GM23338 (cell line): ENCODE data around the gene CCDC121. TPM values are rescaled to one million over a fixed set of nuclear protein-coding genes. Genes with fewer than 3 reads are reported as not detected.
A peak's percentile ranks its signal among the peaks of the same experiment; 100 is the strongest.

Experiments
- ATAC-seq: fragments of 200-7000 bp; cut with Tn5 transposase; 3 replicates; pipeline ENCODE4 v1.9.1; 2020
- DNase-seq: peaks from one replicate; pipeline ENCODE4 v3.0.0-alpha.2; 2015; ENCODE audit warnings: low spot score
- H2AFZ ChIP-seq: fragments of 200-600 bp; sonication (generic); 2 replicates; pipeline ENCODE4 v1.8.0; 2016; ENCODE audit warnings: antibody characterized with exemption, mild to moderate bottlenecking, moderate library complexity
- H3F3A ChIP-seq: fragments of 200-600 bp; sonication (generic); replicated peaks from 2 replicates; pipeline ENCODE4 v1.8.0; 2017; ENCODE audit warnings: antibody characterized with exemption, mixed run types, low read depth
- H3K27ac ChIP-seq: fragments of 200-600 bp; sonication (generic); 2 replicates; pipeline ENCODE4 v1.6.1; 2016; ENCODE audit warnings: low read depth
- H3K27me3 ChIP-seq: fragments of 200-600 bp; sonication (generic); 2 replicates; pipeline ENCODE4 v1.8.0; 2016; ENCODE audit warnings: mild to moderate bottlenecking, mixed run types, moderate library complexity; ENCODE audit not compliant: insufficient read depth
- H3K36me3 ChIP-seq: fragments of 200-600 bp; sonication (generic); 2 replicates; pipeline ENCODE4 v1.8.0; 2016; ENCODE audit warnings: mild to moderate bottlenecking; ENCODE audit not compliant: insufficient read depth
- H3K4me1 ChIP-seq: fragments of 200-600 bp; sonication (generic); 2 replicates; pipeline ENCODE4 v1.8.0; 2016; ENCODE audit warnings: mild to moderate bottlenecking, moderate library complexity; ENCODE audit not compliant: insufficient read depth
- H3K4me2 ChIP-seq: fragments of 200-600 bp; sonication (generic); 2 replicates; pipeline ENCODE4 v1.7.1; 2017; ENCODE audit warnings: mixed run types
- H3K4me3 ChIP-seq: fragments of 200-600 bp; sonication (generic); 2 replicates; pipeline ENCODE4 v1.6.1; 2016; ENCODE audit warnings: mixed run types
- H3K79me2 ChIP-seq: fragments of 200-600 bp; sonication (generic); replicated peaks from 2 replicates; pipeline ENCODE4 v1.8.0; 2017; ENCODE audit warnings: mild to moderate bottlenecking; ENCODE audit not compliant: insufficient read depth
- H3K9me2 ChIP-seq: fragments of 200-600 bp; sonication (generic); 2 replicates; pipeline ENCODE4 v1.8.0; 2017; ENCODE audit not compliant: insufficient read depth
- H4K20me1 ChIP-seq: fragments of 200-600 bp; sonication (generic); replicated peaks from 2 replicates; pipeline ENCODE4 v1.8.0; 2017; ENCODE audit warnings: mild to moderate bottlenecking; ENCODE audit not compliant: insufficient read depth
- H3K27ac Mint-ChIP-seq: 2 replicates; pipeline ENCODE4 v1.8.0; 2020; ENCODE audit warnings: inconsistent platforms, mild to moderate bottlenecking, moderate library complexity, mixed read lengths
- H3K27me3 Mint-ChIP-seq: 3 replicates; pipeline ENCODE4 v1.8.0; 2022; ENCODE audit warnings: low read depth, mild to moderate bottlenecking, moderate library complexity, mixed read lengths, inconsistent platforms; ENCODE audit not compliant: insufficient read depth, poor library complexity
- H3K36me3 Mint-ChIP-seq: 3 replicates; pipeline ENCODE4 v1.8.0; 2021; ENCODE audit warnings: low read depth, mild to moderate bottlenecking, inconsistent platforms, moderate library complexity, mixed read lengths
- H3K4me1 Mint-ChIP-seq: 3 replicates; pipeline ENCODE4 v1.8.0; 2020; ENCODE audit warnings: mild to moderate bottlenecking, inconsistent platforms, mixed read lengths
- H3K4me3 Mint-ChIP-seq: 3 replicates; pipeline ENCODE4 v1.8.0; 2021; ENCODE audit warnings: moderate library complexity, mild to moderate bottlenecking, inconsistent platforms, mixed read lengths
- H3K9me3 Mint-ChIP-seq: 3 replicates; pipeline ENCODE4 v1.8.0; 2020; ENCODE audit warnings: moderate library complexity, mild to moderate bottlenecking, inconsistent platforms, mixed read lengths
- CREB1 ChIP-seq: fragments of 250-450 bp; sonication (Bioruptor Pico); IDR thresholded peaks from 2 replicates; pipeline ENCODE4 v1.5.0; 2020; ENCODE audit warnings: low read depth, mild to moderate bottlenecking, moderate library complexity
- CTCF ChIP-seq, 2 experiments: fragments of 200-600 bp in 1 of 2; sonication (generic) in 1 of 2; conservative IDR thresholded peaks; 2 replicates each; pipeline versions ENCODE4 v1.5.1 to v1.6.1; 2016 to 2017; ENCODE audit warnings: antibody characterized with exemption in 2 of 2, low read depth in 2 of 2, mild to moderate bottlenecking in 2 of 2, moderate library complexity in 1 of 2
- EZH2 ChIP-seq: fragments of 200-600 bp; sonication (generic); IDR thresholded peaks from one replicate; pipeline ENCODE4 v1.8.0; 2017; ENCODE audit warnings: antibody characterized with exemption, mild to moderate bottlenecking, low read depth; ENCODE audit not compliant: unreplicated experiment
- EZH2phosphoT487 ChIP-seq: fragments of 200-600 bp; sonication (generic); IDR thresholded peaks from one replicate; pipeline ENCODE4 v1.8.1; 2018; ENCODE audit warnings: antibody characterized with exemption; ENCODE audit not compliant: unreplicated experiment
- JUNB ChIP-seq: IDR thresholded peaks from one replicate; pipeline ENCODE4 v1.6.1; 2016; ENCODE audit warnings: antibody characterized with exemption; ENCODE audit not compliant: unreplicated experiment
- NANOG ChIP-seq: IDR thresholded peaks from 2 replicates; pipeline ENCODE4 v1.6.1; 2016; ENCODE audit warnings: antibody characterized with exemption, borderline replicate concordance
- POLR2AphosphoS5 ChIP-seq: IDR thresholded peaks from 2 replicates; pipeline ENCODE4 v1.6.1; 2016; ENCODE audit warnings: antibody characterized with exemption, low read depth
- STAT1 ChIP-seq: IDR thresholded peaks from one replicate; pipeline ENCODE4 v1.6.1; 2016; ENCODE audit warnings: antibody characterized with exemption; ENCODE audit not compliant: unreplicated experiment
- ZNF114 ChIP-seq: fragments of 250-450 bp; sonication (Bioruptor Pico); IDR thresholded peaks from 2 replicates; pipeline ENCODE4 v1.5.0; 2020; ENCODE audit warnings: mild to moderate bottlenecking, moderate library complexity
- ZNF331 ChIP-seq: fragments of 250-450 bp; sonication (Bioruptor Pico); IDR thresholded peaks from 2 replicates; pipeline ENCODE4 v1.5.0; 2020; ENCODE audit warnings: low read depth, mild to moderate bottlenecking, moderate library complexity
- polyA plus RNA-seq: library from polyadenylated mRNA; unstranded; fragments of >200 nt; fragmentation: Nextera tagmentation; extraction: Ambion mirVana; gene quantifications from 2 replicates; pipeline ENCODE4 v1.2.1, GENCODE V29; 2016
- total RNA-seq: library from RNA; depleted of rRNA; stranded (reverse); fragments of >200 nt; shearing (Covaris generic); gene quantifications from 2 replicates; pipeline ENCODE4 v1.2.3, GENCODE V29; 2014
- TF ChIP-seq, protein P1 (sequence below): fragments of 250-450 bp; sonication (Bioruptor Pico); IDR thresholded peaks from 2 replicates; pipeline ENCODE4 v1.5.0; 2020; ENCODE audit warnings: mild to moderate bottlenecking, moderate library complexity
- TF ChIP-seq, protein P2 (sequence below): IDR thresholded peaks from 2 replicates; pipeline ENCODE4 v1.6.1; 2016; ENCODE audit warnings: antibody characterized with exemption
- TF ChIP-seq, protein P3 (sequence below): IDR thresholded peaks from one replicate; pipeline ENCODE4 v1.6.1; 2018; ENCODE audit warnings: antibody characterized with exemption; ENCODE audit not compliant: unreplicated experiment

Gene CCDC121
- total and polyA plus RNA-seq, 2 experiments from 2014 or later: 1.6 to 1.9 TPM

DNA sequence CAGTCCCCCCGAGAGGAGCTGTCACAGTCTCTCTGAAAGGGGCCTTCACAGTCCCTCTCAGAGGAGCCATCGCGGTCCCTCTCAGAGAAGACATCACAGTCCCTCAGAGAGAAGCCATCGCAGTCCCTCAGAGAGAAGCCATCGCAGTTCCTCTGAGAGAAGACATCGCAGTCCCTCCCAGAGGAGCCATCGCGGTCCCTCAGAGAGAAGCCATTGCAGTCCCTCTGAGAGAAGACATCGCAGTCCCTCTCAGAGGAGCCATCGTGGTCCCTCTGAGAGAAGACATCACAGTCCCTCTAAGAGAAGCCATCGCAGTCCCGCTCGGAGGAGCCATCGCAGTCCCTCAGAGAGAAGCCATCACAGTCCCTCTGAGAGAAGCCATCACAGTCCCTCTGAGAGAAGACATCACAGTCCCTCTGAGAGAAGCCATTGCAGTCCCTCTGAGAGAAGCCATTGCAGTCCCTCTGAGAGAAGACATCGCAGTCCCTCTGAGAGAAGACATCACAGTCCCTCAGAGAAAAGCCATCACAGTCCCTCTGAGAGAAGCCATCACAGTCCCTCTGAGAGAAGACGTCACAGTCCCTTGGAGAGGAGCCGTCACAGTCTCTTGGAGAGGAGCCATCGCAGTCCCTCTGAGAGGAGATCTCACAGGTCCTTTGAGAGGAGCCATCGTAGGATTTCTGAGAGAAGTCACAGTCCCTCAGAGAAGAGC, 47.2 kb downstream of the CCDC121 start:
- peak overlapping the region; percentile 93 for H2AFZ ChIP-seq
- DNase-seq (no peak), ATAC-seq (no peak)
- Mint-ChIP-seq H3K4me1 (peaks cover 16% of the 10 kb centered on the region), H3K4me3 (no peak overlapping the region), H3K27ac (no peak overlapping the region), H3K9me3 (peaks cover 30% of the 10 kb centered on the region), H3K27me3 (peaks cover 19% of the 10 kb centered on the region), H3K36me3 (no peaks in the 10 kb centered on the region; the same call in 1 of the 3 replicates)
- H3K27ac ChIP-seq: no peak overlapping the region
- H3K4me2 ChIP-seq: peak overlapping the region; percentile 77; the same call in 1 of the 2 replicates
- H3K79me2 ChIP-seq: peaks cover 36% of the 10 kb centered on the region
- peaks cover 8% of the 10 kb centered on the region; the same call in 1 of the 2 replicates for H3K9me2 ChIP-seq
- no peak for TF ChIP-seq JUNB
- TF ChIP-seq STAT1: no peak
- TF ChIP-seq, protein P1, sequence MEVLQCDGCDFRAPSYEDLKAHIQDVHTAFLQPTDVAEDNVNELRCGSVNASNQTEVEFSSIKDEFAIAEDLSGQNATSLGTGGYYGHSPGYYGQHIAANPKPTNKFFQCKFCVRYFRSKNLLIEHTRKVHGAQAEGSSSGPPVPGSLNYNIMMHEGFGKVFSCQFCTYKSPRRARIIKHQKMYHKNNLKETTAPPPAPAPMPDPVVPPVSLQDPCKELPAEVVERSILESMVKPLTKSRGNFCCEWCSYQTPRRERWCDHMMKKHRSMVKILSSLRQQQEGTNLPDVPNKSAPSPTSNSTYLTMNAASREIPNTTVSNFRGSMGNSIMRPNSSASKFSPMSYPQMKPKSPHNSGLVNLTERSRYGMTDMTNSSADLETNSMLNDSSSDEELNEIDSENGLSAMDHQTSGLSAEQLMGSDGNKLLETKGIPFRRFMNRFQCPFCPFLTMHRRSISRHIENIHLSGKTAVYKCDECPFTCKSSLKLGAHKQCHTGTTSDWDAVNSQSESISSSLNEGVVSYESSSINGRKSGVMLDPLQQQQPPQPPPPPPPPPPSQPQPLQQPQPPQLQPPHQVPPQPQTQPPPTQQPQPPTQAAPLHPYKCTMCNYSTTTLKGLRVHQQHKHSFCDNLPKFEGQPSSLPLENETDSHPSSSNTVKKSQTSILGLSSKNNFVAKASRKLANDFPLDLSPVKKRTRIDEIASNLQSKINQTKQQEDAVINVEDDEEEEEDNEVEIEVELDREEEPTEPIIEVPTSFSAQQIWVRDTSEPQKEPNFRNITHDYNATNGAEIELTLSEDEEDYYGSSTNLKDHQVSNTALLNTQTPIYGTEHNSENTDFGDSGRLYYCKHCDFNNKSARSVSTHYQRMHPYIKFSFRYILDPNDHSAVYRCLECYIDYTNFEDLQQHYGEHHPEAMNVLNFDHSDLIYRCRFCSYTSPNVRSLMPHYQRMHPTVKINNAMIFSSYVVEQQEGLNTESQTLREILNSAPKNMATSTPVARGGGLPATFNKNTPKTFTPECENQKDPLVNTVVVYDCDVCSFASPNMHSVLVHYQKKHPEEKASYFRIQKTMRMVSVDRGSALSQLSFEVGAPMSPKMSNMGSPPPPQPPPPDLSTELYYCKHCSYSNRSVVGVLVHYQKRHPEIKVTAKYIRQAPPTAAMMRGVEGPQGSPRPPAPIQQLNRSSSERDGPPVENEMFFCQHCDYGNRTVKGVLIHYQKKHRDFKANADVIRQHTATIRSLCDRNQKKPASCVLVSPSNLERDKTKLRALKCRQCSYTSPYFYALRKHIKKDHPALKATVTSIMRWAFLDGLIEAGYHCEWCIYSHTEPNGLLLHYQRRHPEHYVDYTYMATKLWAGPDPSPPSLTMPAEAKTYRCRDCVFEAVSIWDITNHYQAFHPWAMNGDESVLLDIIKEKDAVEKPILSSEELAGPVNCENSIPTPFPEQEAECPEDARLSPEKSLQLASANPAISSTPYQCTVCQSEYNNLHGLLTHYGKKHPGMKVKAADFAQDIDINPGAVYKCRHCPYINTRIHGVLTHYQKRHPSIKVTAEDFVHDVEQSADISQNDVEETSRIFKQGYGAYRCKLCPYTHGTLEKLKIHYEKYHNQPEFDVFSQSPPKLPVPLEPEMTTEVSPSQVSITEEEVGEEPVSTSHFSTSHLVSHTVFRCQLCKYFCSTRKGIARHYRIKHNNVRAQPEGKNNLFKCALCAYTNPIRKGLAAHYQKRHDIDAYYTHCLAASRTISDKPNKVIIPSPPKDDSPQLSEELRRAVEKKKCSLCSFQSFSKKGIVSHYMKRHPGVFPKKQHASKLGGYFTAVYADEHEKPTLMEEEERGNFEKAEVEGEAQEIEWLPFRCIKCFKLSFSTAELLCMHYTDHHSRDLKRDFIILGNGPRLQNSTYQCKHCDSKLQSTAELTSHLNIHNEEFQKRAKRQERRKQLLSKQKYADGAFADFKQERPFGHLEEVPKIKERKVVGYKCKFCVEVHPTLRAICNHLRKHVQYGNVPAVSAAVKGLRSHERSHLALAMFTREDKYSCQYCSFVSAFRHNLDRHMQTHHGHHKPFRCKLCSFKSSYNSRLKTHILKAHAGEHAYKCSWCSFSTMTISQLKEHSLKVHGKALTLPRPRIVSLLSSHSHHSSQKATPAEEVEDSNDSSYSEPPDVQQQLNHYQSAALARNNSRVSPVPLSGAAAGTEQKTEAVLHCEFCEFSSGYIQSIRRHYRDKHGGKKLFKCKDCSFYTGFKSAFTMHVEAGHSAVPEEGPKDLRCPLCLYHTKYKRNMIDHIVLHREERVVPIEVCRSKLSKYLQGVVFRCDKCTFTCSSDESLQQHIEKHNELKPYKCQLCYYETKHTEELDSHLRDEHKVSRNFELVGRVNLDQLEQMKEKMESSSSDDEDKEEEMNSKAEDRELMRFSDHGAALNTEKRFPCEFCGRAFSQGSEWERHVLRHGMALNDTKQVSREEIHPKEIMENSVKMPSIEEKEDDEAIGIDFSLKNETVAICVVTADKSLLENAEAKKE: no peak
- TF ChIP-seq EZH2phosphoT487: no peak
- TF ChIP-seq POLR2AphosphoS5: no peak
- TF ChIP-seq CTCF (conservative IDR thresholded peaks at IDR 0.05; ENCODE audit: low read depth in 2 of 2): no peak
- TF ChIP-seq ZNF114 (CRISPR knock-in tag): no peak
- no peak for TF ChIP-seq ZNF331
- TF ChIP-seq, protein P2, sequence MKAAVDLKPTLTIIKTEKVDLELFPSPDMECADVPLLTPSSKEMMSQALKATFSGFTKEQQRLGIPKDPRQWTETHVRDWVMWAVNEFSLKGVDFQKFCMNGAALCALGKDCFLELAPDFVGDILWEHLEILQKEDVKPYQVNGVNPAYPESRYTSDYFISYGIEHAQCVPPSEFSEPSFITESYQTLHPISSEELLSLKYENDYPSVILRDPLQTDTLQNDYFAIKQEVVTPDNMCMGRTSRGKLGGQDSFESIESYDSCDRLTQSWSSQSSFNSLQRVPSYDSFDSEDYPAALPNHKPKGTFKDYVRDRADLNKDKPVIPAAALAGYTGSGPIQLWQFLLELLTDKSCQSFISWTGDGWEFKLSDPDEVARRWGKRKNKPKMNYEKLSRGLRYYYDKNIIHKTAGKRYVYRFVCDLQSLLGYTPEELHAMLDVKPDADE: no peak
- no peak for TF ChIP-seq EZH2
- no peak for TF ChIP-seq CREB1
- TF ChIP-seq NANOG: no peak
- TF ChIP-seq, protein P3, sequence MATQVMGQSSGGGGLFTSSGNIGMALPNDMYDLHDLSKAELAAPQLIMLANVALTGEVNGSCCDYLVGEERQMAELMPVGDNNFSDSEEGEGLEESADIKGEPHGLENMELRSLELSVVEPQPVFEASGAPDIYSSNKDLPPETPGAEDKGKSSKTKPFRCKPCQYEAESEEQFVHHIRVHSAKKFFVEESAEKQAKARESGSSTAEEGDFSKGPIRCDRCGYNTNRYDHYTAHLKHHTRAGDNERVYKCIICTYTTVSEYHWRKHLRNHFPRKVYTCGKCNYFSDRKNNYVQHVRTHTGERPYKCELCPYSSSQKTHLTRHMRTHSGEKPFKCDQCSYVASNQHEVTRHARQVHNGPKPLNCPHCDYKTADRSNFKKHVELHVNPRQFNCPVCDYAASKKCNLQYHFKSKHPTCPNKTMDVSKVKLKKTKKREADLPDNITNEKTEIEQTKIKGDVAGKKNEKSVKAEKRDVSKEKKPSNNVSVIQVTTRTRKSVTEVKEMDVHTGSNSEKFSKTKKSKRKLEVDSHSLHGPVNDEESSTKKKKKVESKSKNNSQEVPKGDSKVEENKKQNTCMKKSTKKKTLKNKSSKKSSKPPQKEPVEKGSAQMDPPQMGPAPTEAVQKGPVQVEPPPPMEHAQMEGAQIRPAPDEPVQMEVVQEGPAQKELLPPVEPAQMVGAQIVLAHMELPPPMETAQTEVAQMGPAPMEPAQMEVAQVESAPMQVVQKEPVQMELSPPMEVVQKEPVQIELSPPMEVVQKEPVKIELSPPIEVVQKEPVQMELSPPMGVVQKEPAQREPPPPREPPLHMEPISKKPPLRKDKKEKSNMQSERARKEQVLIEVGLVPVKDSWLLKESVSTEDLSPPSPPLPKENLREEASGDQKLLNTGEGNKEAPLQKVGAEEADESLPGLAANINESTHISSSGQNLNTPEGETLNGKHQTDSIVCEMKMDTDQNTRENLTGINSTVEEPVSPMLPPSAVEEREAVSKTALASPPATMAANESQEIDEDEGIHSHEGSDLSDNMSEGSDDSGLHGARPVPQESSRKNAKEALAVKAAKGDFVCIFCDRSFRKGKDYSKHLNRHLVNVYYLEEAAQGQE: no peak
- H3K4me3 ChIP-seq: no peak overlapping the region
- no peaks in the 10 kb centered on the region for H3F3A ChIP-seq
- no peaks in the 10 kb centered on the region for H3K27me3 ChIP-seq
- no peaks in the 10 kb centered on the region for H3K36me3 ChIP-seq
- H3K4me1 ChIP-seq: peaks cover 7% of the 10 kb centered on the region; the same call in 1 of the 2 replicates
- H4K20me1 ChIP-seq: peaks cover 21% of the 10 kb centered on the region
